Astrocyte of the hippocampus (primary cell): ENCODE measurements around the gene NCOA7.
"Not testable (repeated sequence)": the region's sequence is repeated elsewhere in the genome, so short reads cannot be mapped to it uniquely, and the experiment has no call there.

Experiments
- DNase-seq: peaks from one replicate; pipeline ENCODE4 v3.0.0; 2011; ENCODE audit warnings: low read depth, low spot score

Gene NCOA7

DNA sequence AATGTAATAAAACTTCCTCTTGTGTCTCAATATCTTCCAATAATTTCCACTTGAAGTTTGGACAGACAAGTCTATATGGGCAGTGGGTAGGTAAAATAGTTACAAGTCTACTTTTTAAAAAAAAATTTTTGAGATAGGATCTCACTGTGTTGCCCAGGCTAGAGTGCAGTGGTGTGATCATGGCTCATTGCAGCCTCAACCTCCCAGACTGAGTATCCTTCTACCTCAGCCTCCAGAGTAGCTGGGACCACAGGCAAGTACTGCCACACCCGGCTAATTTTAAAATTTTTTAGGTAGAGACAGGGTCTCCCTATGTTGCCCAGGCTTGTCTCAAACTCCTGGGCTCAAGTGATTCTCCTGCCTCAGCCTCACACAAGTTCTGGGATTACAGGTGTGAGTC is 181.7 kb downstream of the NCOA7 start:
- not testable (repeated sequence) for DNase-seq

- DNase-seq, result peak; percentile 52
These were observed 183.6 kb downstream of the NCOA7 start for GRCh38 chr6:125974214-125974866.

DNA sequence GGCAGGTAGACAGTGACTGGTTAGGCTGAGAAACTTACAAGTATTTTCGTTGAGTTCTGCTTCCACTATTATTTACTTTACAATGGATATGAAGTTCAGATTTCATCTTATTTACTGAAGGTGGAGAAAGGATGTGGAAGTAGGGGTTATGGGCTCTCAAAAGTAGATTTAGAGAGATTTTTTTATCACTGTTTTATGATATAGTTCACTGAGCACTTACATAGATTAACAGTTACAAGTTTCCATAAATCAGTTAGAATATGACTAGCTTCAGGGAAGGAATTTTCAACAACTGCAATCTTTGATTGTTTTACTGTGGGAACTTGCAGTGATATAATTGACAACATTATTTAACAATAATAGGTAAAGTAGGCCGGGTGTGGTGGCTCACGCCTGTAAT is 188.3 kb downstream of the NCOA7 start:
- no peak for DNase-seq
